Natural killer cell (primary cell): ENCODE measurements around the gene MORC2. TPM values are rescaled to one million over a fixed set of nuclear protein-coding genes. Genes with fewer than 3 reads are reported as not detected.

Experiments
- ATAC-seq, 3 donors: fragments of 150-1000 bp in 2 of 3; fragments of 200-7000 bp in 1 of 3; cut with Tn5 transposase; 1 replicate in 1 of 3; 2 replicates in 2 of 3; pipeline ENCODE4 v1.10.0; 2021; ENCODE audit warnings: mild to moderate bottlenecking in 2 of 3, moderate library complexity in 2 of 3
- DNase-seq, 2 donors: peaks; one replicate each; pipeline versions ENCODE4 v3.0.0 to v3.0.0-alpha.2; 2013 to 2021; ENCODE audit warnings: mixed read lengths in 1 of 2
- H3K27ac ChIP-seq: one replicate; pipeline ENCODE4 v1.5.1; 2013; ENCODE audit warnings: mild to moderate bottlenecking, low read length
- H3K27me3 ChIP-seq: one replicate; pipeline ENCODE4 v1.6.1; 2013; ENCODE audit warnings: low read length; ENCODE audit not compliant: control insufficient read depth, insufficient read depth
- H3K36me3 ChIP-seq: one replicate; pipeline ENCODE4 v1.6.1; 2013; ENCODE audit warnings: low read length; ENCODE audit not compliant: control insufficient read depth, insufficient read depth
- H3K4me1 ChIP-seq: one replicate; pipeline ENCODE4 v1.6.1; 2013; ENCODE audit warnings: low read length; ENCODE audit not compliant: control insufficient read depth, insufficient read depth
- H3K4me3 ChIP-seq: one replicate; pipeline ENCODE4 v1.5.1; 2013; ENCODE audit warnings: low read length
- H3K9me3 ChIP-seq: one replicate; pipeline ENCODE4 v1.6.1; 2013; ENCODE audit warnings: low read length; ENCODE audit not compliant: control insufficient read depth, insufficient read depth
- H3K27ac Mint-ChIP-seq, 2 donors: one replicate each; pipeline ENCODE4 v1.8.0; 2022; ENCODE audit warnings: mild to moderate bottlenecking in 2 of 2, mixed read lengths in 2 of 2, moderate library complexity in 1 of 2
- H3K27me3 Mint-ChIP-seq, 2 donors: one replicate each; pipeline ENCODE4 v1.8.0; 2022; ENCODE audit warnings: low read depth in 2 of 2, mixed read lengths in 2 of 2
- H3K36me3 Mint-ChIP-seq: one replicate; pipeline ENCODE4 v1.8.0; 2022; ENCODE audit warnings: mixed read lengths
- H3K4me1 Mint-ChIP-seq, 2 donors: one replicate each; pipeline ENCODE4 v1.8.0; 2022; ENCODE audit warnings: mixed read lengths in 2 of 2
- H3K4me3 Mint-ChIP-seq: one replicate; pipeline ENCODE4 v1.8.0; 2022; ENCODE audit warnings: mild to moderate bottlenecking, moderate library complexity, mixed read lengths
- H3K9me3 Mint-ChIP-seq, 2 donors: one replicate each; pipeline ENCODE4 v1.8.0; 2022; ENCODE audit warnings: mixed read lengths in 2 of 2
- CTCF ChIP-seq: fragments of 200-600 bp; IDR thresholded peaks from one replicate; pipeline ENCODE4 v1.8.0; 2022; ENCODE audit warnings: antibody characterized with exemption
- WGBS: methylation state at CpG from one replicate; pipeline ENCODE4 v1.1.7; 2013; ENCODE audit warnings: missing lambda C conversion rate; ENCODE audit not compliant: insufficient coverage; 5-methylcytosine and 5-hydroxymethylcytosine counted together
- intact Hi-C: fragments of 100-400 bp; cut with micrococcal nuclease; formaldehyde crosslinking; loops from one replicate; pipeline ENCODE4 v1.14.2; 2022
- total RNA-seq, 4 donors: library from RNA; stranded (reverse); fragments of 120-200 nt in 1 of 4; gene quantifications; one replicate each; pipeline versions ENCODE4 v1.2.3 to v1.2.4, GENCODE V29; 2013 to 2022

Gene MORC2
- total RNA-seq, 3 donors from 2014 or later (not counting 1 experiment from before 2014, with no cell fraction given): 15.3 to 19.7 (median 16.4) TPM

GRCh38 chr22:30946354-30946753 is 22.2 kb downstream of the MORC2 start:
- intact Hi-C loops: loop anchor here (5.0 kb wide), 2 partner anchors 136 to 286 kb away; partner anchors contain the start of gene SMTN

GRCh38 chr22:30945653-30946052 is 22.9 kb downstream of the MORC2 start:
- DNase-seq (no peak), ATAC-seq (no peak)
- Mint-ChIP-seq H3K4me3 (no peak overlapping the region), H3K27ac (no peak overlapping the region), H3K36me3 (peaks cover 22% of the 10 kb centered on the region), H3K27me3 (no peaks in the 10 kb centered on the region), H3K9me3 (no peaks in the 10 kb centered on the region), H3K4me1 (peaks cover 30 to 34% of the 10 kb centered on the region in 2 donors)
- peaks cover 58% of the 10 kb centered on the region for H3K36me3 ChIP-seq
- H3K27me3 ChIP-seq: no peaks in the 10 kb centered on the region
- TF ChIP-seq CTCF: no peak
- intact Hi-C loops: loop anchor here (5.0 kb wide), 2 partner anchors 137 to 287 kb away; partner anchors contain the start of gene SMTN
- no peak overlapping the region for H3K27ac ChIP-seq
- peaks cover 25% of the 10 kb centered on the region for H3K4me1 ChIP-seq
- H3K9me3 ChIP-seq: no peaks in the 10 kb centered on the region
- 95% methylated on average over 2 of the region's 2 CpGs for WGBS
- no peak overlapping the region for H3K4me3 ChIP-seq

More at GRCh38 chr22:30946354-30946753, 22.2 kb downstream of the MORC2 start:
- no peak for DNase-seq
- 76% methylated on average over 7 of the region's 7 CpGs for WGBS
- Mint-ChIP-seq H3K27ac (no peak overlapping the region), H3K36me3 (peaks cover 22% of the 10 kb centered on the region), H3K27me3 (no peaks in the 10 kb centered on the region), H3K4me3 (no peak overlapping the region), H3K4me1 (peaks cover 23 to 27% of the 10 kb centered on the region in 2 donors), H3K9me3 (no peaks in the 10 kb centered on the region)
- no peak overlapping the region for H3K4me3 ChIP-seq
- H3K4me1 ChIP-seq: peaks cover 18% of the 10 kb centered on the region
- H3K9me3 ChIP-seq: no peaks in the 10 kb centered on the region
- ATAC-seq: no peak
- H3K27me3 ChIP-seq: no peaks in the 10 kb centered on the region
- TF ChIP-seq CTCF: no peak
- no peak overlapping the region for H3K27ac ChIP-seq
- H3K36me3 ChIP-seq: peaks cover 55% of the 10 kb centered on the region

GRCh38 chr22:30944986-30945385 is 23.6 kb downstream of the MORC2 start:
- H3K27ac Mint-ChIP-seq: peak overlapping the region in 1 of 2 donors; percentile 0
- H3K36me3 ChIP-seq: peaks cover 58% of the 10 kb centered on the region
- H3K27me3 Mint-ChIP-seq: no peaks in the 10 kb centered on the region
- peaks cover 30% of the 10 kb centered on the region for H3K4me1 ChIP-seq
- H3K36me3 Mint-ChIP-seq: peaks cover 22% of the 10 kb centered on the region
- intact Hi-C loops: loop anchor here (5.0 kb wide), 2 partner anchors 137 to 287 kb away; partner anchors contain the start of gene SMTN
- ATAC-seq: no peak
- H3K4me3 ChIP-seq: no peak overlapping the region
- H3K9me3 ChIP-seq: no peaks in the 10 kb centered on the region
- WGBS: 82% methylated on average over 4 of the region's 4 CpGs
- no peak overlapping the region for H3K4me3 Mint-ChIP-seq
- H3K9me3 Mint-ChIP-seq: no peaks in the 10 kb centered on the region
- DNase-seq: no peak
- TF ChIP-seq CTCF: no peak
- H3K4me1 Mint-ChIP-seq: peaks cover 36 to 40% of the 10 kb centered on the region in 2 donors
- no peak overlapping the region for H3K27ac ChIP-seq
- H3K27me3 ChIP-seq: no peaks in the 10 kb centered on the region

GRCh38 chr22:30943368-30943767 is 25.2 kb downstream of the MORC2 start:
- no peak overlapping the region for H3K4me3 ChIP-seq
- Mint-ChIP-seq H3K27ac (peak overlapping the region; percentile 0 to 27), H3K4me1 (peaks cover 36 to 40% of the 10 kb centered on the region in 2 donors), H3K9me3 (no peaks in the 10 kb centered on the region), H3K27me3 (no peaks in the 10 kb centered on the region), H3K36me3 (peaks cover 22% of the 10 kb centered on the region), H3K4me3 (peak overlapping the region; percentile 22)
- peaks cover 59% of the 10 kb centered on the region for H3K36me3 ChIP-seq
- ATAC-seq: peak; percentile 75 to 93 (median 76)
- H3K9me3 ChIP-seq: no peaks in the 10 kb centered on the region
- DNase-seq: peak; percentile 50 to 79
- intact Hi-C loops: no loop called here
- H3K4me1 ChIP-seq: peaks cover 34% of the 10 kb centered on the region
- H3K27me3 ChIP-seq: no peaks in the 10 kb centered on the region
- no peak for TF ChIP-seq CTCF
- H3K27ac ChIP-seq: no peak overlapping the region
- 33% methylated on average over 3 of the region's 3 CpGs for WGBS
